Keratinocyte (primary cell): ENCODE results near the gene GPN1. TPM values are rescaled to one million over a fixed set of nuclear protein-coding genes. Genes with fewer than 3 reads are reported as not detected.

ENCODE experiments used
- DNase-seq: peaks from one replicate; pipeline ENCODE4 v3.0.0-alpha.2; 2011; ENCODE audit warnings: low read depth, missing footprints, low spot score
- FAIRE-seq: peaks from 2 replicates; lab custom pipeline; 2011; peaks lifted over from hg19 to GRCh38; lab: Jason Lieb, UNC
- H2AFZ ChIP-seq: 2 replicates; pipeline ENCODE4 v1.6.0; 2012; ENCODE audit warnings: low read length, control low read depth, inconsistent platforms; ENCODE audit not compliant: control insufficient read depth
- H3K27ac ChIP-seq: 2 replicates; pipeline ENCODE4 v1.5.1; 2011; ENCODE audit warnings: low read length; ENCODE audit not compliant: control insufficient read depth, insufficient read depth
- H3K27me3 ChIP-seq: 3 replicates; pipeline ENCODE4 v1.6.0; 2011; ENCODE audit warnings: low read length; ENCODE audit not compliant: control insufficient read depth, insufficient read depth; ENCODE audit errors: extremely low read depth
- H3K36me3 ChIP-seq, 2 experiments: 2 replicates in 1 of 2; 3 replicates in 1 of 2; pipeline ENCODE4 v1.5.1; 2011; ENCODE audit warnings: low read length in 2 of 2, mild to moderate bottlenecking in 1 of 2; ENCODE audit not compliant: control insufficient read depth in 2 of 2, insufficient read depth in 2 of 2; ENCODE audit errors: extremely low read depth in 1 of 2
- H3K4me1 ChIP-seq: 3 replicates; pipeline ENCODE4 v1.5.1; 2011; ENCODE audit warnings: low read length; ENCODE audit not compliant: control insufficient read depth, insufficient read depth; ENCODE audit errors: extremely low read depth
- H3K4me2 ChIP-seq: 3 replicates; pipeline ENCODE4 v1.6.0; 2011; ENCODE audit warnings: low read depth, low read length; ENCODE audit not compliant: control insufficient read depth, insufficient read depth; ENCODE audit errors: extremely low read depth
- H3K4me3 ChIP-seq, 3 experiments: fragments of 200-600 bp in 1 of 3; sonication (generic) in 1 of 3; 2 replicates in 2 of 3; 3 replicates in 1 of 3; pipeline ENCODE4 v1.5.1; 2011 to 2016; ENCODE audit warnings: low read length in 3 of 3, mild to moderate bottlenecking in 3 of 3, control low read depth in 2 of 3, inconsistent platforms in 1 of 3, low read depth in 1 of 3, mixed read lengths in 1 of 3, mixed run types in 1 of 3, moderate library complexity in 1 of 3; ENCODE audit not compliant: control insufficient read depth in 2 of 3, insufficient read depth in 2 of 3; ENCODE audit errors: extremely low read depth in 1 of 3
- H3K79me2 ChIP-seq: 2 replicates; pipeline ENCODE4 v1.6.0; 2012; ENCODE audit warnings: low read length; ENCODE audit not compliant: control insufficient read depth, insufficient read depth
- H3K9ac ChIP-seq: 3 replicates; pipeline ENCODE4 v1.6.0; 2011; ENCODE audit warnings: low read length; ENCODE audit not compliant: control insufficient read depth, insufficient read depth; ENCODE audit errors: extremely low read depth
- H3K9me1 ChIP-seq: 3 replicates; pipeline ENCODE4 v1.6.0; 2011; ENCODE audit warnings: low read length; ENCODE audit not compliant: control insufficient read depth, insufficient read depth; ENCODE audit errors: extremely low read depth
- H3K9me3 ChIP-seq: 2 replicates; pipeline ENCODE4 v1.5.1; 2012; ENCODE audit warnings: low read depth, low read length; ENCODE audit not compliant: control insufficient read depth
- H4K20me1 ChIP-seq: 3 replicates; pipeline ENCODE4 v1.6.0; 2011; ENCODE audit warnings: low read length; ENCODE audit not compliant: control insufficient read depth, insufficient read depth; ENCODE audit errors: extremely low read depth
- EZH2 ChIP-seq: IDR thresholded peaks from one replicate; pipeline ENCODE4 v1.6.1; 2012; ENCODE audit warnings: inconsistent platforms, mild to moderate bottlenecking, low read length, moderate library complexity
- dilution Hi-C: fragments of 300-500 bp; cut with MboI; formaldehyde crosslinking; loops from one replicate; pipeline ENCODE4 v1.7.0; 2020; ENCODE audit warnings: low sequenced_read_pairs; ENCODE audit not compliant: extremely low pct_ligation_motif_present
- polyA plus RNA-seq, 5 experiments: library from polyadenylated mRNA; depleted of rRNA in 3 of 5; stranded (reverse) in 3 of 5; stranded (forward) in 1 of 5; unstranded in 1 of 5; fragments of >200 nt; gene quantifications; 1 replicate in 1 of 5; 2 replicates in 3 of 5; 3 replicates in 1 of 5; pipeline versions ENCODE4 v1.2.1 to v1.2.3, GENCODE V29; 2011 to 2012; ENCODE audit warnings: missing spikeins in 2 of 5, low read depth in 1 of 5, low replicate concordance in 1 of 5
- TF ChIP-seq, protein P1 (sequence below), 3 experiments: IDR thresholded peaks in 1 of 3; conservative IDR thresholded peaks in 1 of 3; optimal IDR thresholded peaks in 1 of 3; 2 replicates in 2 of 3; 3 replicates in 1 of 3; pipeline versions ENCODE3 to v1.5.1; 2011; ENCODE audit warnings: low read length in 3 of 3, mild to moderate bottlenecking in 3 of 3, moderate library complexity in 2 of 3, control low read depth in 1 of 3, inconsistent platforms in 1 of 3; ENCODE audit not compliant: insufficient read depth in 2 of 3; ENCODE audit errors: extremely low read depth in 1 of 3

GPN1 gene
- polyA plus RNA-seq, 1 donor (not counting 4 experiments of a cell fraction or from before 2014, with no cell fraction given), result 103 TPM

DNA sequence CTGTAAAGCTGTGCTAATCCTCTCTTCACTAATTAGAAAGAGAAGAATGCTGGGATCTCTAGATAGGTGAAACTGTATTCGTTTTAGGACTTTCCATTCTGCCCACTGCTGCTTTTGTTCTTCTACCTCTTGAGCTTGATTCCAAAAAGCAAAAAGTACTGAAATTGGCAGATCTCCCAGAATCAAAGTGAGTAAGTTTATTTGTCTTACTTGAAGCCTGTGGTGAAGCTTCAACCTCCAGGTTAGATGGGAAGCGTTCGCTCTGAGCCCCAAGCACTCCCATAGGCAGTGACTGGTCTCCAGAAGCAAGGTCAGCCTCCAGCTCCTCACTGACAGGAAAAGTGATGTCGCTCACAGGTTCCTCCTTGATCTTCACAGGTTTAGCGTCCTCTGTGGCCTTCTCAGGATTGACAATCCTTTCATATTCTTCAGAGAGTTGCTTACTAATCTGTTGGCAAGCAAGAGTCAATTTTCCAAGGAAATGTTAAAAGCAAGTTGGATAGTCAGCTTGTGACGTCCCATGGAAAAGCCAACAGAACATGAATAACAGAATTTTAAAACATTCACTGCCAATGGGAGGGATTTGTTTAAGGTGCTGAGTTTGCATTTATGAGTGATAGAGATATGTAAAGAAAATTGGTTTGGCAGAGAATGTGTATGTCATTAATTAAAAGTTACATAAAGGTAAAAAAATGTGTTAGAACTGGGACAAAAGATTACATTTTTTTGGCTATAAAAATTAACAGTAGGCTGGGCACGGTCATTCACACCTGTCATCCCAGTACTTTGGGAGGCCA is 26.5 kb downstream of the GPN1 start:
- dilution Hi-C loops, result no loop called here
- DNase-seq (no peak), FAIRE-seq (no peak)
- Histone ChIP-seq H3K4me3 (no peak overlapping the region), H4K20me1 (no peaks in the 10 kb centered on the region), H3K4me1 (peaks cover 18% of the 10 kb centered on the region), H2AFZ (no peak overlapping the region), H3K27me3 (no peaks in the 10 kb centered on the region), H3K9ac (no peak overlapping the region), H3K4me2 (no peak overlapping the region), H3K36me3 (peaks cover 25 to 27% of the 10 kb centered on the region in 2 experiments), H3K9me1 (no peaks in the 10 kb centered on the region), H3K79me2 (peaks cover 2% of the 10 kb centered on the region), H3K9me3 (no peaks in the 10 kb centered on the region), H3K27ac (no peak overlapping the region)
- no peak for TF ChIP-seq EZH2
- TF ChIP-seq, protein P1, sequence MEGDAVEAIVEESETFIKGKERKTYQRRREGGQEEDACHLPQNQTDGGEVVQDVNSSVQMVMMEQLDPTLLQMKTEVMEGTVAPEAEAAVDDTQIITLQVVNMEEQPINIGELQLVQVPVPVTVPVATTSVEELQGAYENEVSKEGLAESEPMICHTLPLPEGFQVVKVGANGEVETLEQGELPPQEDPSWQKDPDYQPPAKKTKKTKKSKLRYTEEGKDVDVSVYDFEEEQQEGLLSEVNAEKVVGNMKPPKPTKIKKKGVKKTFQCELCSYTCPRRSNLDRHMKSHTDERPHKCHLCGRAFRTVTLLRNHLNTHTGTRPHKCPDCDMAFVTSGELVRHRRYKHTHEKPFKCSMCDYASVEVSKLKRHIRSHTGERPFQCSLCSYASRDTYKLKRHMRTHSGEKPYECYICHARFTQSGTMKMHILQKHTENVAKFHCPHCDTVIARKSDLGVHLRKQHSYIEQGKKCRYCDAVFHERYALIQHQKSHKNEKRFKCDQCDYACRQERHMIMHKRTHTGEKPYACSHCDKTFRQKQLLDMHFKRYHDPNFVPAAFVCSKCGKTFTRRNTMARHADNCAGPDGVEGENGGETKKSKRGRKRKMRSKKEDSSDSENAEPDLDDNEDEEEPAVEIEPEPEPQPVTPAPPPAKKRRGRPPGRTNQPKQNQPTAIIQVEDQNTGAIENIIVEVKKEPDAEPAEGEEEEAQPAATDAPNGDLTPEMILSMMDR (optimal IDR thresholded peaks at IDR 0.05 in 1 of 3, IDR thresholded peaks at IDR 0.05 in 1 of 3, conservative IDR thresholded peaks at IDR 0.05 in 1 of 3; ENCODE audit: extremely low read depth in 1 of 3, insufficient read depth in 2 of 3, low read length in 3 of 3), result no peak

DNA sequence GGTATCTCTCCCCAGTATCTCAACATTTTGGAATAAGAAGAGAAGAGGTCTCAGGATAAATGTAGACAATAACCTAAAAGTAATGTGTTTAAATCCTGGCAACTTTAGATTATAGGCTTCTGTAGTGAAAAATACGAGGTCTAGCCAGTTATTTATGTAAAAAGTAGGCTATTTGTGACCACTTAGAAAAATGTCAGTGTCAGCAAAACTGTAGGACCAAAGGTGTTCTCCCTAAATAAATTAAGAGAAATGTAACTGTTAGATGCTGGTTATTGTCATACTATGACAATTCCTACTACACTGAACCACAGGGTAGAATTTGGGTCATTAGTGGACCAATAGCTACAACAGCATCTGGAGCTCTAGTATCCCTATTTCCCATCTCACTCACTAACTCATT is 32.5 kb downstream of the GPN1 start:
- Histone ChIP-seq H3K9me1 (no peaks in the 10 kb centered on the region), H4K20me1 (no peaks in the 10 kb centered on the region), H2AFZ (no peak overlapping the region), H3K4me2 (no peak overlapping the region), H3K79me2 (peaks cover 40% of the 10 kb centered on the region), H3K27ac (no peak overlapping the region), H3K9me3 (no peaks in the 10 kb centered on the region), H3K9ac (no peak overlapping the region), H3K4me3 (no peak overlapping the region), H3K27me3 (no peaks in the 10 kb centered on the region), H3K36me3 (peaks cover 13 to 22% of the 10 kb centered on the region in 2 experiments), H3K4me1 (peaks cover 17% of the 10 kb centered on the region)
- FAIRE-seq (no peak), DNase-seq (no peak)
- dilution Hi-C loops, result no loop called here
- TF ChIP-seq, protein P1 (optimal IDR thresholded peaks at IDR 0.05 in 1 of 3, IDR thresholded peaks at IDR 0.05 in 1 of 3, conservative IDR thresholded peaks at IDR 0.05 in 1 of 3; ENCODE audit: extremely low read depth in 1 of 3, insufficient read depth in 2 of 3, low read length in 3 of 3), result no peak
- no peak for TF ChIP-seq EZH2
